Cardiac fibroblast (primary cell): ENCODE measurements around the gene ABR.

Experiments
- DNase-seq, 2 donors: peaks; one replicate each; pipeline versions ENCODE4 v3.0.0 to v3.0.0-alpha.2; 2010; ENCODE audit warnings: low read depth in 2 of 2
- H3K4me3 ChIP-seq, 2 donors: replicated peaks in 1 of 2; 1 replicate in 1 of 2; 2 replicates in 1 of 2; pipeline ENCODE4 v1.5.1; 2011; ENCODE audit warnings: low read depth in 2 of 2, low read length in 2 of 2, mild to moderate bottlenecking in 2 of 2, moderate library complexity in 1 of 2
- CTCF ChIP-seq: IDR thresholded peaks from one replicate; pipeline ENCODE4 v1.5.1; 2011; ENCODE audit warnings: low read depth, mild to moderate bottlenecking, low read length, inconsistent platforms

Gene ABR

GRCh38 chr17:1192911-1193699 lies 13.3 kb upstream of the ABR start:
- no peak for TF ChIP-seq CTCF
- DNase-seq: no peak
- H3K4me3 ChIP-seq: no peak overlapping the region

- no peak overlapping the region for H3K4me3 ChIP-seq
- no peak for DNase-seq
- no peak for TF ChIP-seq CTCF
Measured at GRCh38 chr17:1190751-1191331, 11.1 kb upstream of the ABR start.

GRCh38 chr17:1188812-1189504 lies 9.2 kb upstream of the ABR start:
- peak; percentile 22 to 97 for DNase-seq
- TF ChIP-seq CTCF: no peak
- H3K4me3 ChIP-seq: no peak overlapping the region

GRCh38 chr17:1186923-1187771 lies 7.4 kb upstream of the ABR start:
- peak; percentile 100 for TF ChIP-seq CTCF
- H3K4me3 ChIP-seq: peak overlapping the region in 1 of 2 donors; percentile 33
- DNase-seq: peak; percentile 86 to 95

- peak; percentile 35 to 67 for DNase-seq
- no peak for TF ChIP-seq CTCF
- peak overlapping the region in 1 of 2 donors; percentile 33 for H3K4me3 ChIP-seq
Measured at GRCh38 chr17:1186214-1186820, 6.5 kb upstream of the ABR start.

GRCh38 chr17:1183171-1183873 lies 3.5 kb upstream of the ABR start:
- H3K4me3 ChIP-seq: no peak overlapping the region
- TF ChIP-seq CTCF: no peak
- no peak for DNase-seq
